Stimulated activated CD8-positive, alpha-beta memory T cell treated with anti-CD3 and anti-CD28 coated beads, Interleukin-7, amount 100 ng/mL, for 1 hour (primary cell): Measurements from ENCODE around the gene ARSJ.

ENCODE experiments used
- DNase-seq, 2 donors: peaks; one replicate each; pipeline ENCODE4 v3.0.0-alpha.2; 2020; ENCODE audit warnings: low read depth in 2 of 2

The ARSJ gene

DNA sequence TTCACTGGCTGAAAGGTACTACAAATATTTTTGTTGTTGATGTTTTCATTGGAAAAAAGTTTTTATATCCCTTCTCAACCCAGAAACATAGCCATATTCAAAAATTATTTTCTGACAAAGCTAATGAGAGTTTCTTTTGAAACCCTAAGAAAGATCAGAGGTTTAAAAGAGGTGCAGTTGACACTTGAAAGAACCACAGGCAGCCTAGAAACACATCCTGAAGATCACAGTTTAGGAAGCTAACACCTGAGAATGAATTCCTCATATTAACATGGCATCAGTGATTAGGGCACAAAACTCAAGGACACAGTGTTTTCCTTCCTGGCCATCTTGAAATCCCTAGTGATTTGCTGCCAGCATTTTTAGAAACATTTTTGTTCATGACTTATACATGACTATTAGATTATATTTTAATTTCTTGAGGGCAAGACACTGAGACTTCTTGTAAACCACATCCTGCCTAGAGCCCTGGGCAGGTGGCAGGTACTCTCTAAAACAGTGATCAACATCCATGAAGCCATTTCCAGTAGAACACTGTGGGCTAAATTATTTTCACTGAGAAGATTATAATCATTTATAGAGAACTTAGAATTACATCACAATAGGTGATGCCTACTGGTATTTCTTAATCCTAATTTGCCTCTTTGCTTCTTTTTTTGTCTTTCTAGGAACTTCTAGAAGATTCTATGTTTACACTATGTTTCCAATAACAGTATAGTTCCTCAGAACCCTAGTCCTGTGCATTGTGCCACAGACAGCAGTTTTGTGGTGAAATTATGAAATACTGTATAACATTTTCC, 80.0 kb downstream of the ARSJ start:
- no peak for DNase-seq

DNA sequence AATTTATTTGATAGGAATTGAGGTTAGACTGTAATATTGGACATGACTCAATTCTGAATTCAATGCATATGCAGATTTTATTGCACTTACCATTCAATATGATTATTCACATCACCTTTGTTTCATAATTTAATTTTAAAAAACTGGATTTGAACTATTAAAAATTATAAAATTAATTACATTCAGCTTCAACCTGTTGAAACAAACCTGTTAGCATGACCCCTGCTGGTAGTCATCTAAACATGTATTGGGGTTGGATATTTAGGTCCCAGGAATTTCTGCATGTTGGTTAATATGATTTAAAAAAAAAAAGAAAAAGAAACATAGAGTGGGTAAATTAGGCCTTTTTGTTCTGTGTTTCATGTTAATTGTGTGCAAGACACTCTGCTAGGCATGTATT, 85.9 kb downstream of the ARSJ start:
- DNase-seq, result no peak

DNA sequence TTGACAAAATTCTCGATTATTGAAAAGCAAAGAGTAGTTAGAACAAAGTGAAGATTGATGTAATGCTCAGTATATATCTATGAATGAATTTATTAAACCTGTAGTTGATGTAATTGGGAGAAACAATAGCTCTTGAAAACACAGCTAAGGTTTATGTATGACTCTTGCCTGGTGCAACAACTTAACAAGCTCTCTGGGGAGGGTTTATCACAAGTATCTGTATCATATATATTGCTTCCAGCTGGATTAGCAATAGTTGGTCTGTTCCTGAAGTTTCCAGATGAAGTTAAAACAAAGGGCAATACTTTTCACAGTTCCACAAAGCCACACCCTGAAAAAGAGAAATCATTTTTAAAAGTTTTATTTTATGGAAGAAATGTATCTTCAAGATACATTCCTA, 91.4 kb downstream of the ARSJ start:
- no peak for DNase-seq

DNA sequence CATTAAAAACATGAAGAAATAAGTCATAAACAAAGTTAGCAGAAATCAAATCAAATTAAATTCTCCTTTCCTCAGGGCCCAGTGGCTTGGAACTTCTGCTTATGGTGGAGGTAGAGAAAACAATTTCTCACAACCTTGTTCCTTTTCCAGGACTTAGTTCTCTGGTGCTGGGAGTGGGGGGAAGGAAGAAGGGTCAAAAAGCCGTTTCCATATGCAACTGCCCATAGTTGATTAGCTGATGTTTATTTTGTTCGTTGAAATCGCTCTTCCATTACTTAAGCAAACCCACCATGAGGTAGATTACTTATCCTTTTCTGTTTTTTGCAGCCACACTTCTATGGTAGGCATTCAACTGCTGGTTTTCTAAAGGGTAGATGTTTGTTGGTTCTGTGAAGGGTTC, 94.2 kb downstream of the ARSJ start:
- DNase-seq, result no peak

DNA sequence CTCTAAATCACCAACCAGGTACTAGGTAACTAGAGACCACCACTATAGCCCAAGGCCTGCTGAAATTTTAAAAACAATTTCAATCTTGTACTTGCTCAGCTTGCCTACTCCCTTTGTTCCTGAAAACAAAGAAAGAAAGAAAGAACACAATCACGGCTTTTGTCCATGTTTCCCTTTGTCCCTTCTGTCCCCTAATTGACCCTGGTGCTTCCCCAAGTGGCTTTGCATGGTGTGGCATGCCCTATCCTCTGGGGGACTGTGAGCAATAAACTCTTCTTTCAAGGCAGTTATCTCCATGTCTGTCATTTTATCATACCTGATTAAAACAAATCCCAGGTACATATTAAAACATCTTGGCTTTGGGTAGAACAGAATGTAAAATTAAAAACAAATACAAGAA, 94.8 kb downstream of the ARSJ start:
- no peak for DNase-seq

DNA sequence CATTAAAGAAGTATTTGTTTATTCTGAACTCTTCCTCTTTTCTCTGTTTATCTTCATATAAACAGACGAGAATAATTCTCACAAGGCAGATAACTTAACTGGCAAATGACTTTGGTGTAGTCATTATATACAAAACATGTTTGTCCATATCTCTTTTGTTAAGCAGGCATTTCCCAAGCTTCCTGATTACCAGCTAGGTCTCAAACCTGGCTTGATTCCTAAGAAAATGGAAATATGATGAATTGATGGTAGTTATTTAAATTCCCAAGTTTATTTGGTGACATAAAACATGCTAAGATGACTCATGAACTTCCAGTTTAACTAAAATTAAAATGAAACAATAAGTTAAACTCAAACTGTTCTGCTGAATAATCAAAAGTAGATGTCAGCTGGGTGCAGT, 96.8 kb downstream of the ARSJ start:
- no peak for DNase-seq

DNA sequence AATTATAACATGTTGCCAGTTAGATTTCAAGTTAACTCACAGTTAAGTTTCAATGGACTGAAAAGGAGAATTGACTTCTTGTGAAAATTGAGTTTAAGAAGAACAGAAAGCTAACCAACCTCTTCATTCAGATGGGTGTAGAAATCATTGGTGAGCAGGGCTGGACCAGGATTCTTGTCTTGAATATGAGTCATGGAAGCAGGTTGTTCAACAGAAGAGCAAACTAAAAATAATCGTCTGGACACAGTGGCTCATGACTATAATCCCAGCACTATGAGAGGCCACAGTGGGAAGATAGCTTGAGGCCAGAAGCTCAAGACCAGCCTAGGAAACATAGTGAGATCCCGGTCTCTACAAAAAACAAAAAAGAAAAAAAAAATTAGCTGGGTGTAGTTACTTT, 98.2 kb downstream of the ARSJ start:
- DNase-seq, result no peak

DNA sequence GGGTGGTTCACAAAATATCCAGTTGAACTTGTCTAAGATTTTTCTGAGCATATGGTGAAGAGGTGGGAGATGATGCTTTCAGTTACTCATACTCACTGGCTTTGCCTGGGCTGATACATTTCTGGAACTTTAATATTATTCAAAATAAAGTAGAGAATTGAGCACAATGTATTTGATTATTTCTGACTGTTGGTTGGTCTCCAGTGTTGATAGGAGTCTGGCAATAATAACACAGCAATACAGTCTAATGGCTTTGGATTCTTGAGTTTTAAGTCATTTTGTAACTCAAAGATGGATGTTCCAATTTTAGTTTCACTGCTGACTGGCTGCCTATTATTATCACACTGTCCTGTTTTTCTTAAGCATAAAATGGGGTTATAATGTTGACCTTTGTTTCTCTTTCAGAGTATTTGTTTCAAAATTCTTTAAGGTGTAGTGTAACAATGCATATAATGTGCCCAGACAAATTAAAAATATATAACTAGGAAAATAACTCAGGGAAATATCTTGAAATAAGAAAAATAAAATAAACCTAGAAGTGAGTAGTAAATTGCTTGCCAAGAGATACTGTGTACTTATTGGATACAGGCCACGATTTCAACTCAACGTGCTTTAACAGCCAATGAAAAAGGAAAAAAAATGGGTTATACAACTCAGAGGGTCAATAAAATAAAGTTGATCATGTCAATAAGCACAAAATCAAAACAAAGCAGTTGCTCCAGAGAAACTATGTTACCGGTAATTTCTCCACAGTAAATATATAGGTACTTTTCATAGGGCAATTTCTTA, 99.0 kb downstream of the ARSJ start:
- DNase-seq, result no peak

DNA sequence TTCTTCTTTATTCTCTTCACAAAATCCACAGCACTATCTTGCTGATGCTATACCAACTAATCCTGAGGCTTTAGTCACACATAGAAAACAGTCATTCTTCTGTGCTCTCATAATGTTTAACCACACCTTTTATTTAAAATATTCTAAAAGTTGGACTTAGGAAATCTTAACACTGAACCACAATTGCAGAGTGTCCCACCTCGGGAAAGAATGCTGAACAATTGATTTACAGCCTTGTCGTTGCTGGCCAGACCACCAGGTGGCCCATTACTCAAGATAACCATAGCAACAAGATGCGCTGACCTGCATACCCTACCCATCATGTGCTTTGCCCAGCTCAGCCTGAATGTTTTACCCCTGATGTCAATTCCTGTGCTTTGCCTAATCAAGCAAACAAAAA, 100.8 kb downstream of the ARSJ start:
- no peak for DNase-seq

DNA sequence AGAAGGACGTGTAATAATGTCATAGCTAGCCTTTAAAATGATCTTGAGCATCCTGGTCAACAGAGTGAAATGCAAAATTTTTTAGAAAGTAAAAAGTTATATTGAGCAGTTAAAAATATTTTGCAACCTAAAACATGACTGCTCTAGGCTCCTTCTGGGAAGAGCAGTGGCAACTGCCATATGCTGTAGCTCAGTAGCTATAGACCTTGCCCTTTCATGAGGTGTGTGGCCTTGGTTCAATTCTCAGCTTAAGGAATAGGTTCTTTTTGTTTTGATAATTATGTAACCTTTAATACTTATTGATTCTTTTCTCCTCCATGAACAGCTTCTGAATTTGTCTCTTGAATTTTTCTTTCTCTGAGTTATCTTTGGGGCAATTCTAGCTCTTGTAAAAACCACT, 105.0 kb downstream of the ARSJ start:
- DNase-seq, result no peak

DNA sequence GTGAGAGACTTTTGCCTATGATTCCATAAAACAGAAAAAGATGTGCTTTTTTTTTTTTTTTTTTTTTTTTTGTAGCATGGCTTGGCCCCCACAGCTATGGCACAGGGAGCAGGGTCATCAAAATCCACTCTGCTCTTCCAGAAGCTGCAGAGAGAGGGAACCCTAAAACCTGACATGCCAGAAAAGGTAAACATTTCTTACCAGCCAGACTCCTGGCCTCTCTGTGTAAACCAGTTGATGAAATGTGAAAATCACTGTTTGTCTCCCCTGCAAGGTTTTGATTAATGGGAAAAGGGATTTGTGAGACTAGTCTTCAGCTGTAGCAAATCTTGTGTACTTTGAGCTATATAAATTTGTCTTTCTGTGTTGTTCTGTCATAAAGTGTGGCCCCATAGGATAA, 105.9 kb downstream of the ARSJ start:
- no peak for DNase-seq

DNA sequence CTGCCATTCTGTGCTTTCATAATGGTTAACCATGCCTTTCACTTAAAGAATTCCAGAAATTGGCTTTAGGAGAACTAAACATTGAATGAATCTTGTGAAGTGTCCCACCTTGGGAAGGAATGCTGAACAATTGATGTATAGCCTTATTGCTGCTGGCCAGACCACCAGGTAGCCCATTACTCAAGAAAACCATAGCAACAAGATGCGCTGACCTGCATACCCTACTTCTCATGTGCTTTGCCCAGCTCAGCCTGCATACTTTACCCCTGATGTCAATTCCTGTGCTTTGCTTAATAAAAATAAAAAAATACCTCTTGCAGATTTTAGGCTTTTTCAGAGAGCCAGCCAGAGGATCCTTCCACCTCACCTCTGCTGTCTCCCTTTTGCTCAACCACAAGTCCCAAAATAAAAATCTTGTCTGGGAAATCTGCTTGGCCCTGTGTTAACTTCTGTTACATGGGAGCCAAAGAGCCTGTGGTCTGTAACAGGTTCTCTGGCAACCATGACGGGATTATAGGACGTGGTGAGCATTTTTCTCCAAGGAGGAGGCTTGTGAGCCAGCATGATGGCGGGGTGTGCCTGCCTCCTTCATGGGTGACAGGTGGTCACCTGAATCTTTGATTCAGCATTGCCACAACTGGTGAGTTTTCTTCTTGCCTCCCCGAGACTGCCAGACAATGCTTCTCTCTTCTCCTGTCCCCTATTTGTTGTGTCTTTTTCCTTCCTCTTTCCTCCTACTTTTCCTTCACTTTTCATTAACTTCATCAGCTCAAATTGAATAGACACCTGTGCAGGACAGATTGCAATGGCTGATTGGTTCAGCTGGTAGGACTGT, 106.8 kb downstream of the ARSJ start:
- no peak for DNase-seq

DNA sequence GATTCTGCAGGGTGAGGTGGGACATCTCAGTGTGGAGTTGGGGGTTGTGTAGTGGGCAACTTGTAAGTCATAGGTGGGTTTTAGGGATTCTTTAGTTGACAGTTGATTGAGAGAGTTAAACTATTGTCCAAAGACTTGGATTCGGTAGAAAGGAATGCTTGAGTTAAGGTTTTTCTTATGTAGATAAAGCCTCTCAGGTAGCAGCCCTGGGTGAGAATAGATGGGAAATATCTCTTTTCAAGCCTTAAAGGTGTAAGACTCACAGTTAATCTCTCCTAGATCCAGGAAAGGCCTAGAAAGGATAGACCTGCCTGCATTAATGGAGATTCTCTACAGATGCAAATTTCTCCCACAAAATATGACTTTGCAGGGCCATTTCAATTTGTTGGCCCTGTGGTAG, 108.4 kb downstream of the ARSJ start:
- no peak for DNase-seq

DNA sequence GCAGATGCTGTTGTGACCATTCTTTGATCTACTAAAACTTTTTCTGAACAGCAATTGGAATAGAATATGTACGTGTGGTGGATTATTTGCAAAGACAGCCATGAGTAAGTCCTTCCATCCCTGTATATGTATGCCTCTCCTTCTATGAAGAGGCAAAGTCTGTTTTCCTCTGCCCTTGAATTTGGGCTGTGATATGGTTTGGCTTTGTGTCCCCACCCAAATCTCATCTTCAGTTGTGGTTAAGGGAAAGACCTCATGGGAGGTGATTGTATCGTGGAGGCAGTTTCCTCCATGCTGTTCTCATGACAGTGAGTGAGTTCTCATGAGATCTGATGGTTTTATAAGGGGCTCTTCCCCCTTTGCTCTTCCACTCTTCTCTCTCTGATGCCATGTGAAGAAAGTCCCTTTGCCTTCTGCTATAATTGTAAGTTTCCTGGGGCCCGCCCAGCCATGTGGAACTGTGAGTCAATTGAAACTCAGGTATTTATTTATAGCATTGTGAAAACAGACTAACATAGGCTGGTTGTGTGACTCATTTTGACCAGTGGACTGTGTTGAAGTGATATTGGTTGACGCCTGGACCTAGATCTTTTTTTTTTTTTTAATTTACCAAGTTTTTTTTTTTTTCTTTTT, 109.6 kb downstream of the ARSJ start:
- DNase-seq, result no peak

DNA sequence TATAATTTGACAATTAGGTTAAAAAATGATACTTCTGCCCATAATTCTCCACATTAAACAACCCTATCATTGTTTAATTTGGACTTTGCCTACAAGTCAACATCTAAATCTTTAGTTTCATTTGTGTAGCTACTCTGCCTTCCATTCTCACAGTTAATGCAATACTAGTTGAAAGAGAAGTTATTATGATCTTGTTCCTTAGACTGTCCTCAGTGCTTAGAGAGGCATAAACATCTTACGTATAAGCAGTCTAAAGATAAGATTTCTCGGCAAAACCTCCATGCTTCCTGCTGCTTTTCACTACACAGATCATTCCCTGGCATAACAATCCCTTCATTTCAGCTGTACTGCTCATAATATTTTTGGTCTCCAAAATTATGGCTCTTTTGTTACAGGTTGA, 112.8 kb downstream of the ARSJ start:
- DNase-seq, result no peak

DNA sequence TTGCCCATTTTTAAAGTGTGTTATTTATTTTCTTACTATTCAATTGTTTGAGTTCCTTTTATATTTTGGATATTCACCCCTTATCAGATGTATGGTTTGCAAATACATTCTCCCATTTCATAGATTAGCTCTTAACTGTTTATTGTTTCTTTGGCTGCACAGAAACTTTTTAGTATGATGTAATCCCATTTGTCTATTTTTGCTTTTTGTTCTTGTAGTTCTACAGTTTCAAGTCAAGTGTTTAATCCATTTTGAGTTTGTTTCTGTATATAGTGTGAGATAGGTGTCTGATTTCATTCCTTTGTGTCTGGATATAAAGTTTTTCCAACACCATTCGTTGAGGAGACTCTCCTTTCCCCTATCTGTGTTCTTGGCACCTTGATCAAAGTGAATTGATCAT, 120.5 kb downstream of the ARSJ start:
- no peak for DNase-seq

DNA sequence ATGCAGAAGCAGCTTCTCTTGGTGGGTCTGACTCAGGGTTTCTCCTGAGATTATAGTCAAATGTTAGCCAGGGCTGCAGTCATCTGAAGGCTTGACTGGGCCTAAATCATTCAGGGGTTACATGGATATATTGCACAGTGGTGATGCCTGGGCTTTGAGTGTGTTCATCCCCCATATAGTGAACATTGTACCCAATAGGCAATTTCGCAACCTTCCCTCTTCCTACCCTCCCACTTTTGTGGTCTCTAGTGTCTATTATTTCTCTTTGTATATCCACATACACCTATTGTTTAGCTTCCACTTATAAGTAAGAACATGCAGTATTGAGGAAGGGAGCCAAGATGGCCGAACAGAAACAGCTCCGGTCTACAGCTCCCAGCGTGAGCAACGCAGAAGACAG, 127.6 kb downstream of the ARSJ start:
- no peak for DNase-seq
